B cell (primary cell): ENCODE results near the gene CHIC2. TPM values are rescaled to one million over a fixed set of nuclear protein-coding genes. Genes with fewer than 3 reads are reported as not detected.
A peak's percentile ranks its signal among the peaks of the same experiment; 100 is the strongest.

Experiments
- ATAC-seq: fragments of 200-7000 bp; cut with Tn5 transposase; one replicate; pipeline ENCODE4 v1.10.0; 2021; ENCODE audit warnings: low read depth, mild to moderate bottlenecking, moderate number of reproducible peaks, moderate library complexity
- CTCF ChIA-PET: fragments of 350-600 bp; sonication (Branson Sonifier 250); formaldehyde crosslinking; loops from one replicate; lab custom pipeline; 2021; ENCODE audit warnings: antibody characterized with exemption, inconsistent platforms; lab: Charles Lee
- POLR2A ChIA-PET: fragments of 350-600 bp; sonication (Branson Sonifier 250); formaldehyde crosslinking; loops from one replicate; lab custom pipeline; 2021; ENCODE audit warnings: antibody characterized with exemption; lab: Charles Lee
- DNase-seq: peaks from one replicate; pipeline ENCODE4 v3.0.0; 2013
- H2AFZ ChIP-seq: 2 replicates; pipeline ENCODE4 v1.6.1; 2012; ENCODE audit warnings: mild to moderate bottlenecking, low read depth, low read length; ENCODE audit not compliant: insufficient read depth, poor library complexity, severe bottlenecking
- H3K27ac ChIP-seq, 2 donors: 1 replicate in 1 of 2; 2 replicates in 1 of 2; pipeline ENCODE4 v1.5.1; 2012 to 2013; ENCODE audit warnings: low read length in 2 of 2, mild to moderate bottlenecking in 2 of 2, moderate library complexity in 1 of 2
- H3K27me3 ChIP-seq, 4 experiments: fragments of 200-600 bp in 1 of 4; sonication (generic) in 1 of 4; replicated peaks in 1 of 4; 1 replicate in 2 of 4; 2 replicates in 2 of 4; pipeline versions ENCODE4 v1.6.1 to v1.7.0; 2013 to 2016; ENCODE audit warnings: low read length in 3 of 4, mild to moderate bottlenecking in 2 of 4, mixed read lengths in 1 of 4, moderate library complexity in 1 of 4; ENCODE audit not compliant: insufficient read depth in 4 of 4, control insufficient read depth in 3 of 4; ENCODE audit errors: control extremely low read depth in 1 of 4
- H3K36me3 ChIP-seq, 2 experiments: replicated peaks in 1 of 2; 1 replicate in 1 of 2; 2 replicates in 1 of 2; pipeline versions ENCODE4 v1.6.1 to v1.7.1; 2013; ENCODE audit warnings: low read length in 1 of 2; ENCODE audit not compliant: insufficient read depth in 2 of 2, control insufficient read depth in 1 of 2; ENCODE audit errors: control extremely low read depth in 1 of 2, extremely low read depth in 1 of 2
- H3K4me1 ChIP-seq, 2 donors: fragments of 200-600 bp in 1 of 2; sonication (generic) in 1 of 2; 1 replicate in 1 of 2; 2 replicates in 1 of 2; pipeline versions ENCODE4 v1.5.1 to v1.6.1; 2013 to 2017; ENCODE audit warnings: low read length in 2 of 2; ENCODE audit not compliant: control insufficient read depth in 2 of 2, insufficient read depth in 2 of 2
- H3K4me2 ChIP-seq: replicated peaks from 2 replicates; pipeline ENCODE3; 2012; ENCODE audit warnings: mild to moderate bottlenecking, low read depth, low read length; ENCODE audit not compliant: poor library complexity, severe bottlenecking
- H3K4me3 ChIP-seq, 5 experiments: fragments of 200-600 bp in 1 of 5; sonication (generic) in 1 of 5; 1 replicate in 3 of 5; 2 replicates in 2 of 5; pipeline versions ENCODE4 v1.5.1 to v1.7.0; 2011 to 2016; ENCODE audit warnings: low read length in 4 of 5, mild to moderate bottlenecking in 4 of 5, low read depth in 2 of 5, control low read depth in 1 of 5, moderate library complexity in 1 of 5; ENCODE audit not compliant: insufficient read depth in 1 of 5; ENCODE audit errors: control extremely low read depth in 1 of 5, extremely low read depth in 1 of 5
- H3K79me2 ChIP-seq: fragments of 200-600 bp; sonication (generic); one replicate; pipeline ENCODE4 v1.6.0; 2016; ENCODE audit warnings: low read length; ENCODE audit not compliant: control insufficient read depth, insufficient read depth
- H3K9ac ChIP-seq: fragments of 200-600 bp; sonication (generic); 2 replicates; pipeline ENCODE4 v1.6.1; 2017; ENCODE audit warnings: mild to moderate bottlenecking, low read length, moderate library complexity
- H3K9me3 ChIP-seq, 3 donors: one replicate each; pipeline versions ENCODE4 v1.6.1 to v1.7.1; 2013; ENCODE audit warnings: low read length in 2 of 3; ENCODE audit not compliant: control insufficient read depth in 2 of 3, insufficient read depth in 1 of 3; ENCODE audit errors: control extremely low read depth in 1 of 3
- H4K20me1 ChIP-seq: 2 replicates; pipeline ENCODE4 v1.6.0; 2012; ENCODE audit warnings: mild to moderate bottlenecking, low read length; ENCODE audit not compliant: insufficient read depth, control insufficient read depth, poor library complexity, severe bottlenecking
- H3K27ac Mint-ChIP-seq: one replicate; pipeline ENCODE4 v1.8.0; 2021; ENCODE audit warnings: mixed read lengths
- H3K27me3 Mint-ChIP-seq: one replicate; pipeline ENCODE4 v1.8.0; 2021; ENCODE audit warnings: mixed read lengths
- H3K4me1 Mint-ChIP-seq: one replicate; pipeline ENCODE4 v1.8.0; 2021; ENCODE audit warnings: mixed read lengths
- H3K4me3 Mint-ChIP-seq: one replicate; pipeline ENCODE4 v1.8.0; 2021; ENCODE audit warnings: mixed read lengths
- H3K9me3 Mint-ChIP-seq: one replicate; pipeline ENCODE4 v1.8.0; 2022; ENCODE audit warnings: mixed read lengths; ENCODE audit not compliant: insufficient read depth
- EZH2 ChIP-seq: IDR thresholded peaks from 2 replicates; pipeline ENCODE4 v1.6.1; 2012; ENCODE audit warnings: borderline replicate concordance, low read depth, mild to moderate bottlenecking, moderate library complexity, low read length; ENCODE audit not compliant: insufficient read depth, poor library complexity, severe bottlenecking
- WGBS: methylation state at CpG from one replicate; pipeline ENCODE4 v1.1.5; 2013; ENCODE audit warnings: missing lambda C conversion rate; ENCODE audit not compliant: insufficient coverage; 5-methylcytosine and 5-hydroxymethylcytosine counted together
- intact Hi-C: fragments of 100-400 bp; cut with micrococcal nuclease; formaldehyde crosslinking; loops from one replicate; pipeline ENCODE4 v1.10.0; 2022
- polyA plus RNA-seq: library from polyadenylated mRNA; depleted of rRNA; stranded (reverse); fragments of >200 nt; gene quantifications from 2 replicates; pipeline ENCODE4 v1.2.3, GENCODE V29; 2012
- total RNA-seq, 2 donors: library from RNA; stranded (reverse); fragments of 120-200 nt in 1 of 2; gene quantifications; 1 replicate in 1 of 2; 2 replicates in 1 of 2; pipeline versions ENCODE4 v1.2.3 to v1.2.4, GENCODE V29; 2013 to 2022
- TF ChIP-seq, protein P1 (sequence below): fragments of 200-600 bp; IDR thresholded peaks from one replicate; pipeline ENCODE4 v1.8.0; 2022; ENCODE audit warnings: antibody characterized with exemption, mild to moderate bottlenecking

The CHIC2 gene
- total and polyA plus RNA-seq, 2 donors (not counting 1 experiment from before 2014, with no cell fraction given): 20.2 to 37.7 TPM

GRCh38 chr4:54093324-54094240, 29.2 kb upstream of the CHIC2 start:
- peak overlapping the region; percentile 28 for H3K27ac Mint-ChIP-seq
- Histone ChIP-seq H3K9me3 (peaks cover 0 to 31% (median 0%) of the 10 kb centered on the region in 3 donors), H3K36me3 (no peaks in the 10 kb centered on the region), H3K79me2 (no peaks in the 10 kb centered on the region), H4K20me1 (no peaks in the 10 kb centered on the region), H3K4me3 (no peak overlapping the region), H3K27ac (no peak overlapping the region), H3K27me3 (peaks cover 0 to 83% (median 70%) of the 10 kb centered on the region in 4 experiments), H3K4me1 (peaks cover 33 to 34% of the 10 kb centered on the region in 2 donors), H3K4me2 (peak overlapping the region; percentile 87), H3K9ac (no peak overlapping the region), H2AFZ (no peak overlapping the region)
- DNase-seq (peak; percentile 43), ATAC-seq (no peak)
- ChIA-PET POLR2A (interaction anchor here (1.1 kb wide), 1 partner anchor 27 kb away, joined by 3 read pairs; no protein-coding TSS in a partner anchor), CTCF (no interaction called here)
- peaks cover 3% of the 10 kb centered on the region for H3K9me3 Mint-ChIP-seq
- peak overlapping the region; percentile 89 for H3K4me3 Mint-ChIP-seq
- TF ChIP-seq, protein P1, sequence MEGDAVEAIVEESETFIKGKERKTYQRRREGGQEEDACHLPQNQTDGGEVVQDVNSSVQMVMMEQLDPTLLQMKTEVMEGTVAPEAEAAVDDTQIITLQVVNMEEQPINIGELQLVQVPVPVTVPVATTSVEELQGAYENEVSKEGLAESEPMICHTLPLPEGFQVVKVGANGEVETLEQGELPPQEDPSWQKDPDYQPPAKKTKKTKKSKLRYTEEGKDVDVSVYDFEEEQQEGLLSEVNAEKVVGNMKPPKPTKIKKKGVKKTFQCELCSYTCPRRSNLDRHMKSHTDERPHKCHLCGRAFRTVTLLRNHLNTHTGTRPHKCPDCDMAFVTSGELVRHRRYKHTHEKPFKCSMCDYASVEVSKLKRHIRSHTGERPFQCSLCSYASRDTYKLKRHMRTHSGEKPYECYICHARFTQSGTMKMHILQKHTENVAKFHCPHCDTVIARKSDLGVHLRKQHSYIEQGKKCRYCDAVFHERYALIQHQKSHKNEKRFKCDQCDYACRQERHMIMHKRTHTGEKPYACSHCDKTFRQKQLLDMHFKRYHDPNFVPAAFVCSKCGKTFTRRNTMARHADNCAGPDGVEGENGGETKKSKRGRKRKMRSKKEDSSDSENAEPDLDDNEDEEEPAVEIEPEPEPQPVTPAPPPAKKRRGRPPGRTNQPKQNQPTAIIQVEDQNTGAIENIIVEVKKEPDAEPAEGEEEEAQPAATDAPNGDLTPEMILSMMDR: no peak
- peak; percentile 24 for TF ChIP-seq EZH2
- intact Hi-C loops: no loop called here
- peaks cover 37% of the 10 kb centered on the region for H3K4me1 Mint-ChIP-seq
- 9% methylated on average over 34 of the region's 37 CpGs for WGBS
- H3K27me3 Mint-ChIP-seq: peaks cover 83% of the 10 kb centered on the region
